Endothelial cell of umbilical vein (primary cell): Measurements from ENCODE around the gene AGPAT2. TPM values are rescaled to one million over a fixed set of nuclear protein-coding genes. Genes with fewer than 3 reads are reported as not detected.

Source experiments
- BruUV-seq: library from RNA; stranded (reverse); fragments of 400-500 nt; replicated peaks from 2 replicates; lab custom pipeline; 2021; lab: Mats Ljungman, UMichigan
- CTCF ChIA-PET: fragments of 300-600, 350-600 bp; sonication (Branson Sonifier 250); formaldehyde crosslinking; loops from one replicate; lab custom pipeline; 2021; ENCODE audit warnings: antibody characterized with exemption, inconsistent platforms; lab: Charles Lee
- POLR2A ChIA-PET: fragments of 300-600, 350-600 bp; sonication (Branson Sonifier 250); formaldehyde crosslinking; loops from one replicate; lab custom pipeline; 2021; ENCODE audit warnings: antibody characterized with exemption, inconsistent platforms; lab: Charles Lee
- DNase-seq: peaks from one replicate; pipeline ENCODE4 v3.0.0-alpha.2; 2011; ENCODE audit warnings: low read depth, low spot score
- FAIRE-seq: peaks from 2 replicates; lab custom pipeline; 2011; peaks lifted over from hg19 to GRCh38; lab: Jason Lieb, UNC
- H2AFZ ChIP-seq: 2 replicates; pipeline ENCODE4 v1.6.0; 2012; ENCODE audit warnings: low read depth, low read length, control low read depth, inconsistent platforms
- H3K27ac ChIP-seq: 2 replicates; pipeline ENCODE4 v1.5.1; 2011; ENCODE audit warnings: low read depth, mild to moderate bottlenecking, control low read depth, low read length, moderate library complexity; ENCODE audit not compliant: insufficient read depth
- H3K27me3 ChIP-seq, 2 experiments: 2 replicates each; pipeline versions ENCODE4 v1.6.0 to v1.6.1; 2011; ENCODE audit warnings: low read length in 2 of 2, mixed read lengths in 1 of 2; ENCODE audit not compliant: control insufficient read depth in 2 of 2, insufficient read depth in 2 of 2
- H3K36me3 ChIP-seq, 2 experiments: 2 replicates in 1 of 2; 3 replicates in 1 of 2; pipeline ENCODE4 v1.5.1; 2011; ENCODE audit warnings: low read length in 2 of 2, mild to moderate bottlenecking in 1 of 2, moderate library complexity in 1 of 2; ENCODE audit not compliant: control insufficient read depth in 2 of 2, insufficient read depth in 2 of 2; ENCODE audit errors: extremely low read depth in 1 of 2
- H3K4me1 ChIP-seq: 3 replicates; pipeline ENCODE4 v1.5.1; 2011; ENCODE audit warnings: mild to moderate bottlenecking, low read length; ENCODE audit not compliant: control insufficient read depth, insufficient read depth; ENCODE audit errors: extremely low read depth
- H3K4me2 ChIP-seq: 2 replicates; pipeline ENCODE4 v1.6.1; 2011; ENCODE audit warnings: low read length, control low read depth, mixed read lengths; ENCODE audit not compliant: insufficient read depth
- H3K4me3 ChIP-seq, 3 experiments: fragments of 200-600 bp in 1 of 3; sonication (generic), shearing (Covaris generic) in 1 of 3; replicated peaks in 1 of 3; 2 replicates each; pipeline ENCODE4 v1.5.1; 2011 to 2016; ENCODE audit warnings: control low read depth in 3 of 3, low read length in 3 of 3, mild to moderate bottlenecking in 2 of 3, inconsistent platforms in 1 of 3, low read depth in 1 of 3, moderate library complexity in 1 of 3; ENCODE audit not compliant: insufficient read depth in 1 of 3
- H3K79me2 ChIP-seq: 2 replicates; pipeline ENCODE4 v1.6.0; 2012; ENCODE audit warnings: low read length, inconsistent platforms; ENCODE audit not compliant: control insufficient read depth, insufficient read depth
- H3K9ac ChIP-seq: replicated peaks from 2 replicates; pipeline ENCODE3; 2011; ENCODE audit warnings: low read length, control low read depth; ENCODE audit not compliant: insufficient read depth; ENCODE audit errors: extremely low read depth
- H3K9me1 ChIP-seq: replicated peaks from 3 replicates; pipeline ENCODE4 v1.6.0; 2011; ENCODE audit warnings: mild to moderate bottlenecking, low read length; ENCODE audit not compliant: control insufficient read depth, insufficient read depth; ENCODE audit errors: extremely low read depth
- H3K9me3 ChIP-seq: replicated peaks from 2 replicates; pipeline ENCODE4 v1.5.1; 2012; ENCODE audit warnings: low read length, inconsistent platforms; ENCODE audit not compliant: control insufficient read depth, insufficient read depth
- H4K20me1 ChIP-seq: replicated peaks from 2 replicates; pipeline ENCODE3; 2011; ENCODE audit warnings: mild to moderate bottlenecking, low read length; ENCODE audit not compliant: control insufficient read depth, insufficient read depth; ENCODE audit errors: extremely low read depth
- CTCF ChIP-seq, 2 donors: IDR thresholded peaks; 1 replicate in 1 of 2; 2 replicates in 1 of 2; pipeline ENCODE4 v1.5.1; 2011; ENCODE audit warnings: low read length in 2 of 2, mild to moderate bottlenecking in 2 of 2, moderate library complexity in 2 of 2, control low read depth in 1 of 2, inconsistent platforms in 1 of 2, low read depth in 1 of 2; ENCODE audit not compliant: insufficient read depth in 1 of 2; ENCODE audit errors: extremely low read depth in 1 of 2
- EZH2 ChIP-seq: IDR thresholded peaks from 2 replicates; pipeline ENCODE4 v1.6.1; 2012; ENCODE audit warnings: borderline replicate concordance, low read depth, mild to moderate bottlenecking, moderate library complexity, low read length, inconsistent platforms; ENCODE audit not compliant: severe bottlenecking
- FOS ChIP-seq: IDR thresholded peaks from 2 replicates; pipeline ENCODE4 v1.6.1; 2011; ENCODE audit warnings: mild to moderate bottlenecking, low read length, moderate library complexity, borderline replicate concordance; ENCODE audit not compliant: insufficient read depth
- GATA2 ChIP-seq: IDR thresholded peaks from 2 replicates; pipeline ENCODE4 v1.7.0; 2011; ENCODE audit warnings: low read depth, mild to moderate bottlenecking, moderate library complexity, mixed read lengths, low read length; ENCODE audit not compliant: insufficient read length, insufficient read depth
- JUN ChIP-seq: IDR thresholded peaks from 2 replicates; pipeline ENCODE4 v1.6.1; 2011; ENCODE audit warnings: borderline replicate concordance, low read depth; ENCODE audit not compliant: insufficient read length, insufficient read depth
- MAX ChIP-seq: IDR thresholded peaks from 2 replicates; pipeline ENCODE4 v1.6.1; 2011; ENCODE audit not compliant: insufficient read depth, insufficient read length
- MYC ChIP-seq: IDR thresholded peaks from one replicate; pipeline ENCODE4 v1.6.1; 2011; ENCODE audit warnings: mild to moderate bottlenecking, low read depth, low read length
- POLR2A ChIP-seq: IDR thresholded peaks from 2 replicates; pipeline ENCODE4 v1.6.1; 2012; ENCODE audit warnings: low read depth, mild to moderate bottlenecking, control low read depth, low read length
- POLR2AphosphoS5 ChIP-seq: IDR thresholded peaks from 2 replicates; pipeline ENCODE4 v1.6.1; 2012; ENCODE audit warnings: low read depth, mild to moderate bottlenecking, control low read depth, low read length, moderate library complexity; ENCODE audit not compliant: insufficient read depth
- dilution Hi-C: fragments of 300-500 bp; cut with MboI; formaldehyde crosslinking; loops from one replicate; pipeline ENCODE4 v1.15.0; 2019; ENCODE audit warnings: low sequenced_read_pairs; ENCODE audit not compliant: extremely low pct_ligation_motif_present
- intact Hi-C: fragments of 100-400 bp; cut with micrococcal nuclease; formaldehyde crosslinking; loops from one replicate; pipeline ENCODE4 v1.10.0; 2022
- polyA plus RNA-seq, 4 experiments: library from polyadenylated mRNA; depleted of rRNA in 3 of 4; stranded (reverse) in 3 of 4; unstranded in 1 of 4; fragments of >200 nt; gene quantifications; 2 replicates each; pipeline versions ENCODE4 v1.2.1 to v1.2.3, GENCODE V29; 2011 to 2012; ENCODE audit warnings: missing spikeins in 1 of 4
- total RNA-seq: library from RNA; stranded (reverse); gene quantifications from 2 replicates; pipeline ENCODE4 v1.2.3, GENCODE V29; 2021

AGPAT2 gene
- total and polyA plus RNA-seq, 2 donors (not counting 3 experiments of a cell fraction or from before 2014, with no cell fraction given), result 45.5 to 55.3 TPM

GRCh38 chr9:136692185-136693134, 5.2 kb upstream of the AGPAT2 start:
- ChIA-PET CTCF (no interaction called here), POLR2A (interaction anchor here (0.6 kb wide), 1 partner anchor 35 kb away, joined by 4 read pairs; no protein-coding TSS in a partner anchor)
- H3K27ac ChIP-seq, result no peak overlapping the region

GRCh38 chr9:136691316-136692184, 4.3 kb upstream of the AGPAT2 start:
- Histone ChIP-seq H3K27ac (no peak overlapping the region), H3K4me3 (no peak overlapping the region), H3K9me1 (no peaks in the 10 kb centered on the region), H3K36me3 (no peaks in the 10 kb centered on the region), H2AFZ (no peak overlapping the region), H3K4me1 (peaks cover 6% of the 10 kb centered on the region), H3K4me2 (no peak overlapping the region), H3K79me2 (peaks cover 1% of the 10 kb centered on the region), H3K27me3 (no peaks in the 10 kb centered on the region), H3K9me3 (no peaks in the 10 kb centered on the region), H3K9ac (no peak overlapping the region), H4K20me1 (no peaks in the 10 kb centered on the region)
- TF ChIP-seq POLR2AphosphoS5 (no peak), GATA2 (no peak), FOS (no peak), CTCF (IDR thresholded peaks at IDR 0.05; ENCODE audit: extremely low read depth in 1 of 2, insufficient read depth in 1 of 2, low read depth in 1 of 2, low read length in 2 of 2) (no peak), POLR2A (no peak), MAX (no peak), JUN (no peak), EZH2 (no peak), MYC (no peak)
- DNase-seq (no peak), FAIRE-seq (no peak)
- ChIA-PET POLR2A (interaction anchor here (0.6 kb wide), 1 partner anchor 36 kb away, joined by 4 read pairs; no protein-coding TSS in a partner anchor), CTCF (interaction anchor here (1.0 kb wide), 1 partner anchor 38 kb away, joined by 3 read pairs; no protein-coding TSS in a partner anchor)
- intact Hi-C loops (no loop called here), dilution Hi-C loops (no loop called here)
- no TSS peak for BruUV-seq

More at GRCh38 chr9:136692185-136693134, 5.2 kb upstream of the AGPAT2 start:
- Histone ChIP-seq H3K79me2 (no peaks in the 10 kb centered on the region), H3K4me3 (no peak overlapping the region), H3K9me1 (no peaks in the 10 kb centered on the region), H2AFZ (no peak overlapping the region), H3K4me2 (no peak overlapping the region), H3K9ac (no peak overlapping the region), H3K9me3 (no peaks in the 10 kb centered on the region), H3K27me3 (no peaks in the 10 kb centered on the region), H4K20me1 (no peaks in the 10 kb centered on the region), H3K36me3 (no peaks in the 10 kb centered on the region), H3K4me1 (peaks cover 6% of the 10 kb centered on the region)
- TF ChIP-seq GATA2, result no peak
- FAIRE-seq (no peak), DNase-seq (no peak)
- intact Hi-C loops (no loop called here), dilution Hi-C loops (no loop called here)
- BruUV-seq, result no TSS peak
